OCI-LY7 (cell line): ENCODE results near the gene CHN2. TPM values are rescaled to one million over a fixed set of nuclear protein-coding genes. Genes with fewer than 3 reads are reported as not detected.

Experiments used
- BruUV-seq: library from RNA; stranded (reverse); fragments of 400-500 nt; replicated peaks from 2 replicates; lab custom pipeline; 2021; lab: Mats Ljungman, UMichigan
- CTCF ChIA-PET: fragments of 300-600 bp; sonication (Branson Sonifier 250); formaldehyde crosslinking; loops from one replicate; lab custom pipeline; 2022; ENCODE audit warnings: antibody characterized with exemption; ENCODE audit not compliant: unreplicated experiment; lab: Charles Lee
- POLR2A ChIA-PET: fragments of 300-600 bp; sonication (Branson Sonifier 250); formaldehyde crosslinking; loops from one replicate; lab custom pipeline; 2022; ENCODE audit warnings: antibody characterized with exemption; lab: Charles Lee
- DNase-seq: peaks from one replicate; pipeline ENCODE4 v3.0.0-alpha.2; 2015; ENCODE audit warnings: low spot score
- H2AFZ ChIP-seq: fragments of 200-600 bp; sonication (generic), shearing (Covaris generic); 2 replicates; pipeline ENCODE4 v1.6.1; 2014; ENCODE audit warnings: mild to moderate bottlenecking, antibody characterized with exemption, low read length, moderate library complexity
- H3K27ac ChIP-seq: fragments of 200-600 bp; sonication (generic); 2 replicates; pipeline ENCODE4 v1.5.1; 2014; ENCODE audit warnings: mixed run types, low read depth, mild to moderate bottlenecking, moderate library complexity, low read length, inconsistent platforms; ENCODE audit not compliant: poor library complexity, severe bottlenecking
- H3K36me3 ChIP-seq: fragments of 200-600 bp; sonication (generic); 2 replicates; pipeline ENCODE4 v1.6.1; 2014; ENCODE audit warnings: mild to moderate bottlenecking, antibody characterized with exemption, low read length, moderate library complexity, mixed read lengths; ENCODE audit not compliant: insufficient read depth
- H3K4me1 ChIP-seq: fragments of 200-600 bp; sonication (generic); 2 replicates; pipeline ENCODE4 v1.5.1; 2014; ENCODE audit warnings: mild to moderate bottlenecking, low read length; ENCODE audit not compliant: insufficient read depth, poor library complexity, severe bottlenecking
- H3K4me2 ChIP-seq: fragments of 200-600 bp; sonication (generic); 2 replicates; pipeline ENCODE4 v1.6.1; 2014; ENCODE audit warnings: mild to moderate bottlenecking, low read length
- H3K4me3 ChIP-seq: fragments of 200-600 bp; sonication (generic); 2 replicates; pipeline ENCODE4 v1.5.1; 2014; ENCODE audit warnings: mild to moderate bottlenecking, low read depth, low read length; ENCODE audit not compliant: poor library complexity, severe bottlenecking
- H3K79me2 ChIP-seq: fragments of 200-600 bp; sonication (generic); 2 replicates; pipeline ENCODE4 v1.6.1; 2016; ENCODE audit warnings: low read depth, mild to moderate bottlenecking, low read length, moderate library complexity, mixed read lengths; ENCODE audit not compliant: insufficient read depth
- H3K9me2 ChIP-seq: fragments of 200-600 bp; sonication (generic); 2 replicates; pipeline ENCODE4 v1.6.1; 2016; ENCODE audit warnings: mild to moderate bottlenecking, low read length, mixed read lengths; ENCODE audit not compliant: insufficient read depth
- H3K9me3 ChIP-seq: fragments of 200-600 bp; sonication (generic); 2 replicates; pipeline ENCODE4 v1.6.1; 2014; ENCODE audit warnings: mild to moderate bottlenecking, mixed run types, low read length, mixed read lengths
- H4K20me1 ChIP-seq: fragments of 200-600 bp; sonication (generic); 2 replicates; pipeline ENCODE4 v1.6.1; 2014; ENCODE audit warnings: mild to moderate bottlenecking, antibody characterized with exemption, low read length, moderate library complexity, mixed read lengths; ENCODE audit not compliant: insufficient read depth
- EZH2phosphoT487 ChIP-seq: fragments of 200-600 bp; sonication (generic); IDR thresholded peaks from 2 replicates; pipeline ENCODE4 v1.6.1; 2018; ENCODE audit warnings: low read depth, borderline replicate concordance, mild to moderate bottlenecking, mixed run types, antibody characterized with exemption, low read length, moderate library complexity, mixed read lengths
- intact Hi-C: fragments of 100-400 bp; cut with micrococcal nuclease; formaldehyde crosslinking; loops from one replicate; pipeline ENCODE4 v1.10.0; 2022; ENCODE audit not compliant: unreplicated experiment
- total RNA-seq, 2 experiments: library from RNA; depleted of rRNA in 1 of 2; stranded (reverse); fragments of >200 nt in 1 of 2; shearing (Covaris generic) in 1 of 2; gene quantifications; 2 replicates each; pipeline ENCODE4 v1.2.3, GENCODE V29; 2014 to 2022
- TF ChIP-seq, protein P1 (sequence below): fragments of 200-600 bp; sonication (generic); conservative IDR thresholded peaks from 2 replicates; pipeline ENCODE4 v1.5.1; 2014; ENCODE audit warnings: mild to moderate bottlenecking, antibody characterized with exemption, low read length, moderate library complexity, mixed read lengths

CHN2 gene
- total RNA-seq, 2 experiments from 2014 or later: not detected

DNA sequence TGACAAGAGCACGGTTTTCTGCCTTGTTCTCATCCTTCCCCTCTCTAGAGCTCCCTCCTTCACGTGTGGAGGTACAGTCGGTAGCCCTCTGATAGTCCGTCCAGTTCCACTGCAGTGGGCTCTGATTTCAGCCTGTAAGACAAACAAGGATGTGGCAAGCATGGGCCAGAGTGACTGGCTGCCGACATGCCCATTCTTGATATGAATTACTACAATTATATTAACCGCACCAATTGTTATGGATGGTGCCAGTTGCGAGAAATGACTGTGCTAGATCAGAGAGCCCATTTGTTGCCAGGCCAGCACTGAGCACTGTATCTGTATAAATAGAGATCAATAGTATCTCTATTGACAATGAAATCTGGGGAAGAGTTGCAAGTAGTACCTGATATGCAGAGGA is 146.6 kb downstream of the CHN2 start:
- Histone ChIP-seq H3K27ac (no peak overlapping the region), H3K9me2 (no peaks in the 10 kb centered on the region), H3K4me3 (no peak overlapping the region), H3K9me3 (no peaks in the 10 kb centered on the region), H4K20me1 (no peaks in the 10 kb centered on the region), H3K4me2 (no peak overlapping the region), H3K79me2 (no peaks in the 10 kb centered on the region), H3K4me1 (no peaks in the 10 kb centered on the region), H2AFZ (no peak overlapping the region), H3K36me3 (no peaks in the 10 kb centered on the region)
- intact Hi-C loops: no loop called here
- ChIA-PET POLR2A (no interaction called here), CTCF (no interaction called here)
- TF ChIP-seq EZH2phosphoT487: no peak
- TF ChIP-seq, protein P1, sequence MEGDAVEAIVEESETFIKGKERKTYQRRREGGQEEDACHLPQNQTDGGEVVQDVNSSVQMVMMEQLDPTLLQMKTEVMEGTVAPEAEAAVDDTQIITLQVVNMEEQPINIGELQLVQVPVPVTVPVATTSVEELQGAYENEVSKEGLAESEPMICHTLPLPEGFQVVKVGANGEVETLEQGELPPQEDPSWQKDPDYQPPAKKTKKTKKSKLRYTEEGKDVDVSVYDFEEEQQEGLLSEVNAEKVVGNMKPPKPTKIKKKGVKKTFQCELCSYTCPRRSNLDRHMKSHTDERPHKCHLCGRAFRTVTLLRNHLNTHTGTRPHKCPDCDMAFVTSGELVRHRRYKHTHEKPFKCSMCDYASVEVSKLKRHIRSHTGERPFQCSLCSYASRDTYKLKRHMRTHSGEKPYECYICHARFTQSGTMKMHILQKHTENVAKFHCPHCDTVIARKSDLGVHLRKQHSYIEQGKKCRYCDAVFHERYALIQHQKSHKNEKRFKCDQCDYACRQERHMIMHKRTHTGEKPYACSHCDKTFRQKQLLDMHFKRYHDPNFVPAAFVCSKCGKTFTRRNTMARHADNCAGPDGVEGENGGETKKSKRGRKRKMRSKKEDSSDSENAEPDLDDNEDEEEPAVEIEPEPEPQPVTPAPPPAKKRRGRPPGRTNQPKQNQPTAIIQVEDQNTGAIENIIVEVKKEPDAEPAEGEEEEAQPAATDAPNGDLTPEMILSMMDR: no peak
- no TSS peak for BruUV-seq
- DNase-seq: no peak

DNA sequence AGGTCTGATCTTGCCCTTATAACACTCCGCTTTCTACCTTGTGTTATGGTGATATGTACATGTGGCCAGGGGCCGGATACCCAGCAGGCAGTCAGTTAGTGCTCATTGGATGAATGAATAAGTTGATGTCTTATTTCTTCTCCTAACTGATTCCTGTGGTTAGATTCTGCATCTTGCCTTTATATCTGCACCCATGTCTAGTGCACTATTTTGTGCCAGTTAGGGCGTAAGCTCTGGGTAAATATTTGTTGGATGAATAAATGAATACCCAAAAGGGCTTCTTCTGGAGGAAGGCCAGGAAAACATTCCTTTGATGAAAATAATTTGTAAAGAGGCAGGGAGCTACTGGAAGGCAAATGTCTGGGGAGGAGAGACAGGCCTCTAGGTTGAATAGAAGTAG is 148.2 kb downstream of the CHN2 start:
- no TSS peak for BruUV-seq
- no peaks in the 10 kb centered on the region for H3K9me3 ChIP-seq
- H4K20me1 ChIP-seq: no peaks in the 10 kb centered on the region
- no peak overlapping the region for H3K4me3 ChIP-seq
- H3K4me1 ChIP-seq: no peaks in the 10 kb centered on the region
- no peak overlapping the region for H2AFZ ChIP-seq
- H3K4me2 ChIP-seq: no peak overlapping the region
- no peak overlapping the region for H3K27ac ChIP-seq
- intact Hi-C loops: no loop called here
- ChIA-PET POLR2A (no interaction called here), CTCF (no interaction called here)
- H3K9me2 ChIP-seq: no peaks in the 10 kb centered on the region
- TF ChIP-seq, protein P1: no peak
- TF ChIP-seq EZH2phosphoT487: no peak
- no peaks in the 10 kb centered on the region for H3K36me3 ChIP-seq
- DNase-seq: no peak
- no peaks in the 10 kb centered on the region for H3K79me2 ChIP-seq

DNA sequence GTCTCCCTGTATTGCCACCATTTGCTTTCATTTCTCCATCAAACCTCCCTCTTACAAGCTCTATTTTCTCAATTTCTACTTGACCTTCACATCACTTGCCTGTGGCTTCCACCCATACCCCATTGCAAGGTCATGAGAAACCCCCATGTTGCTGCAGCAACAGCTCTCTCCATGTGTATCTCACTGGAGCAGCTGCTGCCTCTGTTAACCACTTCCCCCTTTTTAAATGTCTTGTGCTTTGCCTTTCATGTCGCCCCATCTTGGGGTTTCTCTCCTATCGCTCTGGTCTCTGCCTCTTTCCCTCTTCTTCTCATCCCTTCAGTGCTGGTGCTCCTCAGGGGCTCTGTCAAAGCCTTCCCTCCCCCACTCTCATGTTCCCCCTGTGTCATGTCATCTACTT is 148.8 kb downstream of the CHN2 start:
- H2AFZ ChIP-seq: no peak overlapping the region
- no peaks in the 10 kb centered on the region for H4K20me1 ChIP-seq
- H3K36me3 ChIP-seq: no peaks in the 10 kb centered on the region
- no peak overlapping the region for H3K27ac ChIP-seq
- H3K9me3 ChIP-seq: no peaks in the 10 kb centered on the region
- no peak for TF ChIP-seq EZH2phosphoT487
- TF ChIP-seq, protein P1: no peak
- no peak overlapping the region for H3K4me3 ChIP-seq
- CTCF ChIA-PET: no interaction called here
- H3K4me1 ChIP-seq: no peaks in the 10 kb centered on the region
- H3K4me2 ChIP-seq: no peak overlapping the region
- H3K79me2 ChIP-seq: no peaks in the 10 kb centered on the region
- POLR2A ChIA-PET: no interaction called here
- no peaks in the 10 kb centered on the region for H3K9me2 ChIP-seq
- DNase-seq: no peak
- intact Hi-C loops: no loop called here
- no TSS peak for BruUV-seq
